GM18520 (cell line): ENCODE results near the gene ARHGEF4.

ENCODE experiments used
- ATAC-seq: cut with Tn5 transposase; IDR thresholded peaks from one replicate; pipeline ENCODE4 v1.9.1; 2021; ENCODE audit not compliant: unreplicated experiment

Gene ARHGEF4

GRCh38 chr2:131035112-131035825 is 198.6 kb downstream of the ARHGEF4 start:
- no peak for ATAC-seq

GRCh38 chr2:131035826-131036231 is 199.1 kb downstream of the ARHGEF4 start:
- no peak for ATAC-seq

- no peak for ATAC-seq
Observed at GRCh38 chr2:131036269-131036668, 199.6 kb downstream of the ARHGEF4 start.

GRCh38 chr2:131036696-131037397 is 200.1 kb downstream of the ARHGEF4 start:
- ATAC-seq = no peak

GRCh38 chr2:131037398-131038257 is 200.9 kb downstream of the ARHGEF4 start:
- ATAC-seq = no peak

GRCh38 chr2:131038258-131039100 is 201.8 kb downstream of the ARHGEF4 start:
- no peak for ATAC-seq

DNA sequence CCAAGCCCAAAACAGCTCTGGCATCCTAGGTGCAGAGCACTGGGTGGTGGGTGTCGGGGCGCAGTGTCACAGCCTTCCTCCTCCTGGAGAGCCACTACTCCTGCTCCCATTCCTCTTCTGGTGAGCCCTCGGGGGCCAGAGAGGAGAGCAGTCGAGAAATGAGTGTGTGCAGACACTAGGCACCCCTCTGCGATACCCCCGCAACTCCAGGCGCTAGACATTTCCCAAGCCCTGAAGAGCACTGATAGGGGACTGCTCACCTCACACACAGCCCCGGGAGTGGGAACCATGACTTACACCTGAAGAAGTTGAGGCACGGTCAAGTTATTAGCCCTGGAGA is 202.4 kb downstream of the ARHGEF4 start:
- no peak for ATAC-seq

- ATAC-seq = no peak
Observed at GRCh38 chr2:131039535-131039907, 202.8 kb downstream of the ARHGEF4 start.

GRCh38 chr2:131039908-131040660 is 203.4 kb downstream of the ARHGEF4 start:
- no peak for ATAC-seq

GRCh38 chr2:131040661-131041401 is 204.1 kb downstream of the ARHGEF4 start:
- no peak for ATAC-seq

DNA sequence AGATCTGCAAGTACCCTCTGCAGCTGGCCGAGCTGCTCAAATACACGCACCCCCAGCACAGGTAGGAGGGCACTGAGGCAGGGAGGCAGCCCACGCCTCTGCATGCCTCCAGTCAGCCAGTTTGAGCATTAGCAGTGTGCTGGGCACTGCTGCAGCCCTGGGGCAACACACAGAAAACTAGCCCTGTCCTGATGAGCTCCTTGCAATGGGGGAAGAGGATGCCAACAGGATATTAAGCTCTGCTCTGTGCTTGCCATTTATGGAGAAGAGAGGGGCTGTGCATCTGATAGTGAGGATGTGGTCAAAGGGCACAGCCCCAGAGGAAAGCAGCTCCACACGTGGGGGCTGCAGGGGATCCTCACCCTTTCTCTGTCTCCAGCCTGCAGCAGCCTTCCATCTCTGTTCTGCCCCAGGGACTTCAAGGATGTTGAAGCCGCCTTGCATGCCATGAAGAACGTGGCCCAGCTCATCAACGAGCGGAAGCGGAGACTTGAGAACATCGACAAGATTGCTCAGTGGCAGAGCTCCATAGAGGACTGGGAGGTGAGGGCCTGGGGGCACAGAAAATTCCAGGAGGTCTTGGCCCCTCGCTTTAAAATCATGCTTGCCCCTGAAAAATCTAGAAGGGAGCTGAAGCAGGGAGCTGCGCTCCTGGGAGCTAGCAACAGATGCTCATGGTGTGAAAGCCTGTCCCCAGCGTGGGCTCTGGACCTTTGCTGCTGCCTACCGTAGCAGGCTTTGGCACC is 204.9 kb downstream of the ARHGEF4 start:
- no peak for ATAC-seq

GRCh38 chr2:131042148-131042775 is 205.5 kb downstream of the ARHGEF4 start:
- ATAC-seq = no peak

- no peak for ATAC-seq
Observed at GRCh38 chr2:131043199-131044074, 206.7 kb downstream of the ARHGEF4 start.

GRCh38 chr2:131044075-131044756 is 207.5 kb downstream of the ARHGEF4 start:
- no peak for ATAC-seq

GRCh38 chr2:131044757-131045150 is 208.0 kb downstream of the ARHGEF4 start:
- no peak for ATAC-seq

DNA sequence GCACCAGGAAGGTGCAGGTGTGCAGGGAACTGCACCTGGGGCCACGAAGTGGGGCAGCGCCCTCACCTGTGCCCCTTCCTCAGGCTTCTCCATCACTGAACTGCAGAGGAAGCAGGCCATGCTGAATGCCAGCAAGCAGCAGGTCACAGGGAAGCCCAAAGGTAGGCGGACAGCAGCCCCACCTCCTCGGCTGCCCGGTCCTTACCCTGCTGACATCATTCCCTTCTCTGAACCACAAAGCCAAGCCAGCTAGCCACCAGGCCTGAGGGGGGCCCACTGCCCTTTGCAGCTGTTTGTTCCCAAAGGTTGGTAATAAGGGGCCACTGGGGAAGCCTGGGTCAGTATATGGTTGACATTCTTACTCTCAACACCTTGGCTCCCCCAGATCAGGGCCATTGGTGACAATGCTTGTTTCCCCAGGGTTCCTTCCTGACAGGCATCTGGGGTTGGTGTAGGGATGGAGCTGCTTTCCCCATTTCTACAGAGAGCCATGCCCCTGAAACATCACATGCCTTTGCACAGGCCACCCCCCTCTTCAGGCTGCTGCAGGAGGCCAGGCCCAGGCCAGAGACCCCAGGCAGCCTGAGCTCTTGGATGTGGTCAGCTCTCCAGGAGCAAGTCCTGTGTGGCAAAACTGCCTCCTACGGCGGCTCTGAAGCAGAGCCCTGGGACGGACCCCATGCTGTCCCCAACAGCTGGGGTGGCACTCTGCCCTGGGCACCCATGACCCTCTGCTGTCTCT is 208.7 kb downstream of the ARHGEF4 start:
- no peak for ATAC-seq
